GM21786 (cell line): ENCODE measurements around the gene SSC4D.
"Not testable (repeated sequence)": the region's sequence is repeated elsewhere in the genome, so short reads cannot be mapped to it uniquely, and the experiment has no call there.

ENCODE experiments used
- ATAC-seq: cut with Tn5 transposase; IDR thresholded peaks from one replicate; pipeline ENCODE4 v1.9.1; 2021; ENCODE audit not compliant: unreplicated experiment

The SSC4D gene

GRCh38 chr7:76387789-76388188, 21.7 kb downstream of the SSC4D start:
- ATAC-seq = not testable (repeated sequence)

DNA sequence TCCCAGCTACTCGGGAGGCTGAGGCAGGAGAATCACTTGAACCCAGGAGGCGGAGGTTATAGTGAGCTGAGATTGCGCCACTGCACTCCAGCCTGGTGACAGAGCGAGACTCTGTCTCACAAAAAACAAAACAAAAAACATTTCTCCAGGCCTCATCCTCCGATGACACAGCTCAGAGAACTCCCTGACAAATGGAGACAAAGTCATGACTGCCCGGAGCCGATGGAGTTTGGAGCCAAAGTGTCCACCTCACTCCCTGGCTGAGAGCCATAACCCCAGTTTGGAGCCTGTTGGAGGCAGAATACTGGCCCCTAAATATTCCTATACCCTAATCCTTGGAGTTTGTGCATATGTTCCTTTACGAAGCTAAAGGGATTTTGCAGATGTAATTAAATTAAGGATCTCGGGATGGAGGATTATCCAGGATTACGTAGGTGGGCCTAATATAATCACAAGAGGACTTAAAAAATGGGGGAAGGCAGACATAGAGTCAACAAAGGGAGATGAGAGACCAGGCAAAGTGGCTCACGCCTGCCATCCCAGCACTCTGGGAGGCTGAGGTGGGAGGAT, 22.7 kb downstream of the SSC4D start:
- no peak for ATAC-seq

- no peak for ATAC-seq
Measured at GRCh38 chr7:76383089-76383944, 26.2 kb downstream of the SSC4D start.

DNA sequence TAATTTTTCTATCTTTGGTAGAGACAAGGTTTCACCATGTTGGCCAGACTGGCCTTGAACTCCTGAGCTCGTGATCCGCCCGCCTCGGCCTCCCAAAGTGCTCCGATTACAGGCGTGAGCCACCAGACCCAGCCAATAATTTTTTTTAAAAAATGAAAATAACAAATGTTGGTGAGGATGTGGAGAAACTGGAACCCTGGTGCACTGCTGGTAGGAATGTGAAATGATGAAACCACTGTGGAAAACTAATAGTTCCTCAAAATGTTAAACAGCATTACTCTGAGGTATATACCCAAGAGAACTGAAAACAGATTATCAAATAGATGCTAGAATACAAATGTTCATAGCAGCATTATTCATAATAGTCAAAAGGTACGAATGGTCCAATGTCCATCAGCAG, 27.7 kb downstream of the SSC4D start:
- no peak for ATAC-seq

- ATAC-seq = no peak
Measured at GRCh38 chr7:76380623-76380966, 28.9 kb downstream of the SSC4D start.

DNA sequence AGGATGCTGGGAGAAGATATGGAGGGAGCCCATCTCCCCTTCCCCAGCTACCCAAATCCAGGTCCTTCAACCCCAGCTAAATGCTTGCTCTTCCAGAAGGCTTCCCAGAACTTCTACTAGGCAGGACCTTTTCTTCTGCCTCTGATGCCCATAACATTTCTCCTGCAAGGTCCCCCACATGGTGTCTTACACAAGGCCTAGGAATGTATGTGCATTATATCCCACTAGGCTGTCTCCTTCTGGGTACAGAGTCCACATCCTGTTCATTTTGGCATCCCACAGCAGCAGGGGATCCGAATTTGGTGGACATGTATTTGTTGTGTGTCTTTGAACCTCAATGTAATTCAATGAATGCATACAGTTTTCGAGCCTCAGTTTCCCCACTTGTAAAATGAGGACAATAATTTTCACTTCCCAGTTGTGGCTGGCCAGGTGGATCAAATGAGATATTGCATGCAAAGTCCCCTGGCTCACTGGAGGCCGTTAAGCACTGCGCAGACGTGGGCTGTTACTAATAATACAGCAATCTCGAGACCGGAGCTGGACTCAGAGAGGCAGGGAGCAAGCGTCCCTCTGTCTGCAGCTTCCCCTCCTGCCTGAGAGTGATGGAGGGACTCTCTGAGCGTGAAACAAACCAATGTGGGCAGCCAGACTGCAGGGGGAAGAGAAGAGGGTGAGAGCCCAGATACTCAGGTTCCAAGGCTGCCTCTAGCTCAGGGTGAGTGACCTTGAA, 32.1 kb downstream of the SSC4D start:
- no peak for ATAC-seq

DNA sequence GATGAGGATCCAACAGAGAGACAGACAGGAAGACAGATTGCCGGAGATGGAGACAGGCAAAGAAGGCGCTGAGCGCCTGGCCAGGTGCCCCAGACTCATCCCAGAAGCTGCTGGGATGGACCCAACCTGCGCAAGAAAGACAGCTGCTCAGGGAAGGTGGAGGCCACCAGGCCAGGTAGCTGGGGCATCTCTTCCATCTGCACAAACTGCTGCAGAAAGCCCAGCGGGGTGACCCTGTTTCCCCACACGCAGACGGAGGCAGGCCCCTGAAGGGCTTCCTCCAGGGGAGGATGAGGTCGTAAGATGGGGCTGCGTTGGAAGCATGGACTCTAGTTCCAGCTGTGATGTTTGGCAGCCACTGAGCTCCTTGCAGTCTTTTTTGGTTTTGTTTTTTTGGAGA, 34.2 kb downstream of the SSC4D start:
- ATAC-seq = no peak

GRCh38 chr7:76372984-76373833, 36.3 kb downstream of the SSC4D start:
- ATAC-seq = no peak

DNA sequence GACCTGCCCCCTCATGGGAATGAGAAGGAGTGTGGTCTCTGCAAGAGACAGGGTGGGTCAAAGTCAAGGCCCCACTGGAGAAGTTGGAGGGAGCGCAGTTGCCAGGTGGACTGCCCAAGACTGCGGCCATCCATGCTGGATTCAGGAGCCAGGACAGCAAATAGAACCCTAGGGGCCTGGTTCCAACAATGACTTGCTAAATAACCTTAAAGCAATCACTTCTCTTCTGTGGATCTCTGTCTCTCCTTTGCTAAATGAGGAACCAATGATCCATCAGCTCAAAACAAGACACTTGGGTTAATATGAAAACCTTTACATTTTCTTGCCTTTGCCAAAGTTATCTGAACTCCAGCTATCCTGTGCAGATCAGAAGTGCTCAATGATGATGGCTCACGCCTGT, 38.1 kb downstream of the SSC4D start:
- no peak for ATAC-seq

GRCh38 chr7:76369018-76369417, 40.5 kb downstream of the SSC4D start:
- no peak for ATAC-seq

GRCh38 chr7:76368190-76368589, 41.3 kb downstream of the SSC4D start:
- no peak for ATAC-seq

GRCh38 chr7:76364198-76364584, 45.3 kb downstream of the SSC4D start:
- peak; percentile 3 for ATAC-seq

- ATAC-seq = not testable (repeated sequence)
Measured at GRCh38 chr7:76363754-76364153, 45.7 kb downstream of the SSC4D start.

DNA sequence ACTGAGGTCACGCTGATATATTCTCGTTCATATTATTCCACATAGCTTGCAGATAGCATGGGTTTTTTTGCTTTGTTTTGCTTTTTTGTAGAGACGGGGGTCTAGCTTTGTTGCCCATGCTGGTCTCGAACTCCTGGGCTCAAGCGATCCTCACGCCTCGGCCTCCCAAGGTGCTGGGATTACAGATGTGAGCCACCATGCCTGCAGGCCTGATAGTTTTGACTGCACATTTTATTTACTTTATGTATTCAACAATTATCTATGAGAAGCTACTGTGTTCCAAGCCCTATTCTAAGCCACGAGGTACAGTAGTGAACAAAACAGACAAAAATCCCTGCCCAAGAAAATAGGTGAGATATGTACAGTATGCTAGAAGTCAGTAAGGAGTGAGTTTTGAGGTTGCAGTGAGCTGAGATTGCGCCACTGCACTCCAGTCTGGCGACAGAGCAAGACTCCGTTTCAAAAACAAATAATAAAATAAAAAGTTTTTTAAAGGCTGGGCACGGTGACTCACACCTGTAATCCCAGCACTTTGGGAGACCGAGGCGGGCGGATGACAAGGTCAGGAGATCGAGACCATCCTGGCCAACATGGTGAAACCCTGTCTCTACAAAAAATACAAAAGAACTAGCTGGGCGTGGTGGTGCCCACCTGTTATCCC, 49.4 kb downstream of the SSC4D start:
- no peak for ATAC-seq

DNA sequence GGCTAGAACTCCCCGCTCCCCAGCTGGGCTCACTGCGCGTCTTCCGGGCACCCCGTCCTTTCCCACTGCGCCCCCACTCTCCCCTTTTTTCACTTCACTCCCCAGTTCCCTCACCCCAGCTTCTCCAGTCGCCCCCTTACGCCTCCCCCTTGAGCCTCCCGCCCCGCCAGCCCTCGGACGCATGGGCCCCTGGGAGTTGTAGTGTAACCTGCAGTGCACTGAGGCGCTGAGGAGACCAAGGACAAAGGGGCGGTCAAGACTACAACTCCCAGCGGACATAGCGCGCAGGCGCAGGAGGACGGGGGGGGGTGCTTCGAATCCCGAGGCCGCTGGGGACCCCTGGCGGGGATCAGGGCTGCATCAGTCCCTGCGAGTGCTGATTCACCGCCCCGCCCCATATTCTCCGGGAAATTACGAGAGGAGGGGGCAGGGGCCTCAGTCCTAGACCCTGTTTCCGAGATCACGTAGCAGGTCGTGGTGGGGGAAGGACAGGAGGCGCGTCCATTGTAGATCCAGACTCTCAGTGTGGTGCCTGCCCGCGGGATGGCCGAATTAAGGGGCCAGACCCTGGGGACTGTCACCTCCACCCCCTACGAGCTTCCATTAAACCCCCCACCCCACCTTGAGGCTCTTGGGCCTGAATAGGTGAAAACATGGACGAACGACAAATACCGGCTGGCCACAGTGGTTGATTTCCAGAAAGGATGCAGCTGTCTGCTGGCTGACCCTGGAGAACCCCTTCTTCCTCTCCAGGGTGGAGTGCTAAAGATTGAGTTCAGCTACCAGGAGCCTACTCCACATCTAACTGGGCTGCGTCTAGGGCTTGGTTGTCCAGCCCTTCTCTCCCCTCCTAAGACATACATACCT, 50.2 kb downstream of the SSC4D start:
- ATAC-seq = peak; percentile 92

DNA sequence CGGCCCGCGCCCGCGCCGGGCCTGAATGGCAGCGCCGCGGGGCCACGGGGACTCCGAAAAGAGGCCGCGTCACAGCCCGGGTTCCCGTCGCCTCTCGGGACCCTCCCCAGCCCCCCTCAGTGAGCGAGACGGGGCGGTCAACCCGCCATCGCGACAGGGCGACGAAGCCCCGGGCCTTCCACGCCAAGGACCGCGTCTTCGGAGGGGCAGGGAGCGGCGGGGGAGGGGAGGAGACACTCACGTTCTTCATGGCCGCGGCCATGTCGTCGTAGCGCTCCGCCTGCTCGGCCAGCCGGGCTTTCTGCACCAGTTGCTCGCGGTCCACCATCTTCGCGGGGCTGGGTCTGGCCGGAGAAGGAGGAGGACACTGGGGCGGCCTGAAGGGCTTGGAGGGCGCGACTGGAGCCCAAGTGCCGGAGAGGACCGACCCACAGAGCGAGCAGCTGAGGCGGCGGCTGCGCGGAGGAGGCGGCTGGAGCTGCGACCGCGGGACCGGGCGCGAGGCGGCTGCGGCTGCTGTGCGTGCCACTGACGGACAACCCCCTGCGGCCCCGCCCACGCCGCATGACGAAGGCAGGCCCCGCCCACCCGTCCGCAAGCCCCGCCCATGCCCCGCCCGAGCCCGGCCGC, 50.9 kb downstream of the SSC4D start, which contains the start of gene YWHAG:
Gene YWHAG, minus strand, starts transcription at position 511 of the 630 bp plus-strand sequence. Its CDS starts 183 bp downstream, at position 328.
- ATAC-seq = peak; percentile 63

GRCh38 chr7:76358011-76358480, 51.5 kb downstream of the SSC4D start:
- peak; percentile 15 for ATAC-seq

DNA sequence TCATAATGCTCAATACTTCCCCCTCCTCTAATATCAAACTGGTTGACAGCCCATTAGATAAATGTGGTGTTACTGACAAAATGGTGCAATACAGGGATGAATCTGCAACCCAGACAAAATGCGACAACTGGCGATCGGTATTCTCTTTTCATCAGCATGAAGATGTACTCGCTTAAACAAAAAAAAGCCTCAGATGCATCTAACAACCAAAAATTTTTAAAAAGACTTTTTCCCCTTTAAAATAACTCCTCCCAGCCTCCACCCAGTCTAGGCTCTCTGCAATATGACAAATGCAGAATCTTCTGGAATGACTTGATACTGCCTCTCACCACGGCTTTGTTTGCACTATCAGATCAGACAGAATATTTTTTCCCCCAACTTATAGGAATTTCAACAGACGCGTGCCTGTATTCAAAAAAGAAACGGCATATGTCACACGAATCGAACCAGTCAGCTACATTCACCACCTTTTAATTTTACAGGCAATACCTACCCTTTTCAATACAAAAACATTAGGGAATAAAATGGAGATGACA, 52.0 kb downstream of the SSC4D start:
- no peak for ATAC-seq

- no peak for ATAC-seq
Measured at GRCh38 chr7:76356823-76357222, 52.7 kb downstream of the SSC4D start.
